Activated T-cell treated with anti-CD3 and anti-CD28 coated beads for 1 hour (primary cell): ENCODE measurements around the gene PKNOX2.

Experiments
- DNase-seq: peaks from one replicate; pipeline ENCODE4 v3.0.0-alpha.2; 2020; ENCODE audit warnings: low read depth

The PKNOX2 gene

DNA sequence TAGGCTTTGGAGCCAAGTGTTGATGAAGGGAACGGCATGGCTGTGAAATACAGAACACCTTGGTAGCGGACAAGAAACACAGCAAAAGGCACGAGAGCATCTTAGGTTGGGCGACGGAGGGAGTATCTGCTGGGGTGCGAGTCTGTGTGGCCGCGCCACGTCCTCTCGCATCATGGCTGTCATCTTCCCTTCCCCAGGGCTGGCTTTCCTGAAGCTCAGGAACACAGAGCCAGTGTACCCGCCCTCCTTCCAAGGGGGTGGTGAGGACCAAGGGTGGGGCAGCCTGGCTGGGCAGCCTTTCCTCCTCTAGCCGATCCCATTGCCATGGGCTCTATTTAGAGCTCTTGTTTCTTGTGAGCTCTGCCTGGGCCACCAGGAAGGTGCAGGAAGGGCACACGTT is 177.1 kb downstream of the PKNOX2 start:
- no peak for DNase-seq

- DNase-seq, result no peak
Measured at GRCh38 chr11:125342281-125342930, 177.9 kb downstream of the PKNOX2 start.

- no peak for DNase-seq
Measured at GRCh38 chr11:125343086-125343717, 178.7 kb downstream of the PKNOX2 start.

DNA sequence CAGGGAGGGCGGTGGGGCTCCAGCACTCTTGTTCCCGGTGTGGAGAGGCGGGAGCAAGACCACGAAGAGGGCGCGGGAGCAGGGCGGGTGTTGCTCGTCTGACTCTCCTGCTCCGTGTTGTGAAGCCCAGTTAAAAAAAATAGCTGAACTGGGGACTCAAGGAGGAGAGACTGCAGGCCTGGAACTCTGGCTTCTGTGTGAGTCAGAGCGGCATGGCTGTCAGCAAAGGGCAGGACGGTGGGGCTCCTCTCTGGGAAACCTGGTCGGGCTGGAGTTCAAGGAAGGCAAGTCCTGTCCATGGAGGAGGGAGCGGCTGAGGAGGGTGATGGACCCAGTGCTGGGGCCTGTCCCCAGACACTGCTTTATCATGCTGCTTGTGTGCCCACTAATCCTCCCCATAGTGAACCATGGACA is 179.2 kb downstream of the PKNOX2 start:
- DNase-seq, result no peak

DNA sequence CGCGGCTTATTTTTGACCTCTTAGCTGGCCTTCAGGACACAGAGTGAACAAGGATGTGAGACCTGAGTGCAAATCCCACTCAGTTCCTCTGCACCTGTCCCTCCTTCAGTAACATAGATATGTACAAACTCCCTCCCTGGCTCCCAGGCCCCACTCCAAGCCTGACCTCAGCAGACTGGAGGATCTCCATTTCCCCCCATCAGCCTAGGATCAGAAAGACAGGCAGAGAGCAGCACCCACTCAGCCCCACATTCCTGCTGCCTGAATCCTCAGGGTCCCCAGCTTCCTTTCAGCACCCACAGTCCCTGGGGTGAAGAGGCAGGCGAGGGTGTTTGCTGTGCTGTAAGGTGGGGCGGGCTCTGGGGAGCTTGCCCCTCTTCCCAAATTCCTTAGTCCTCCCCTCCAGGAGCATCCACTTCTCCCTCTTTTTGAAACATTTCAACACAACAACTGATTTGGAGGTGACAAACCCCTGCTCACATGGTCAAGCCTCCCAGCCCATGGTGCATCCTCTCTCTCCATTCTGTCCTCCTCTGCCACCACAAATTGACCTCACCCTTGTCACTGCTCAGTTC is 180.4 kb downstream of the PKNOX2 start:
- no peak for DNase-seq

GRCh38 chr11:125345421-125346178 is 181.0 kb downstream of the PKNOX2 start:
- DNase-seq, result peak; percentile 22

DNA sequence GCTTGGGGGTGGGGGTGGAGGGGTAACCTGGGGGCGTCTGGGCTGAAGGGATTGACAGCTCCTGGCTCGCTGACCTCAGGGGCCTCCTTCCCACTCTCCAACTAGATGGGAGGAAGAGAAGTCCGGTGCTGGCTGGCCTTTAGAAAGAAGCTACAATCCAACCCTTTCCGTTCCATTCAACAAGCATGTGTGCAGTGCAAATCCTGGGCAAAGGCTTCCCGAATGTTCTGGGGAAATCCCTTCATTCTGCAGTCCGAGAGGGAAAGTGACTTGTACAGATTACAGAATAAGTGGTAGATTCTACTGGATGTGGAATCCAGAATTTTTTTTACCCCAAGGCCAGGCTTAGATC is 181.6 kb downstream of the PKNOX2 start:
- no peak for DNase-seq

GRCh38 chr11:125346565-125347260 is 182.2 kb downstream of the PKNOX2 start:
- DNase-seq, result no peak

GRCh38 chr11:125347261-125347585 is 182.7 kb downstream of the PKNOX2 start:
- no peak for DNase-seq

DNA sequence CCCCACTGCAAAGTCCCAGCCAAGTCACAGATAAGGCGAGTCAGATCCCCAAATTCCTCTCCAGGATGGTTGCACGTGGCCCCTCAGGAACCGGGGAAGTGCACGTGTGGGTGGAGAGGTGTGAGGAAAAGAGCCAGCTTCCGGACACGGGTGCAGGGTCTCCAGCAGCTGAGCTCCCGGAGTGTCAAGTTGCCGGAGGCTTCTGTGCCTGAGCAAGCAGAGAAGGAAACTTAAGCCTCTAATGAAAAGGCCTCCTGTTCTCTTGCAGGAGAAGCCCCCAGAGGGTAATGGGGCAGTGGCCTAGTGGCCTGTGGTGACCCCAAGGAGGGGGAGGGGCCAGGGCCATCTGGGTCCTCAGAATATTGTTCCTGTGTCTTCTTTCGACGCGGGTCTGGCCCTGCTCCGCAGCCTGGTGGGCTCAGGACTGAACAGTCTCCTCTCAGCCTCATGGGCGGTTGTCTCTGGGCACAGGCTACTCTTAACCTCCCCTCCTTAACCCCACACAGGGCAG is 183.6 kb downstream of the PKNOX2 start:
- no peak for DNase-seq

DNA sequence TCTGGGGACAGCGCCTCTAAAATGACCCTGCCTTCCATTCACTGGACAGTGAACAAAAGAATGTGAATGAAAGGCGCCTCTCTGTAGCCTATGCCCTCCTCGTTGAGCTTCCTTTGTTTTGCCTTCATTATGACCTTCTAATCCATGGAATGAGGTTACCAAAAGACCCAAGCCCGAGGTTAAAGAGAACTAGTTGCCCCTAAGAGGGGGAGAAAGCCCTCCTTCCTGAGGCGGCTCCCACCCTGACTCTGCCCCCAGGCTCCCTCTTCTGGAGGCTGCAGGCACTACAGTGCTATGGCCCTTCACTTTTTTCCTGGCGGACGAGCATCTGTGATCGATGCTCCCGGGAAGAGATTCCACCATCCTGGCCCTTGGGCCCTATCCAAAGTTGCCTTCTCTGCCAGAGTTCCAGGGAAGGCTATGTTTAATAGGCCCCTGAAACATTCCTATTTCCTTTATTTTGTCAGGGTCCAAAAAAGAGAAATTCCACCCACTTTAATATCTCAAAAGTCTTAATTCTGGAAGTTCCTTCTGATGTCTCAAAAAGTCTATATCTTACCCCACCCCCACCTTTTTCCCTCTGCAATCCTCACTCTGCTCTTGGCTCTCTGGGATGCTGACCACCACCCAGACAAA is 184.2 kb downstream of the PKNOX2 start:
- DNase-seq, result peak; percentile 38

DNA sequence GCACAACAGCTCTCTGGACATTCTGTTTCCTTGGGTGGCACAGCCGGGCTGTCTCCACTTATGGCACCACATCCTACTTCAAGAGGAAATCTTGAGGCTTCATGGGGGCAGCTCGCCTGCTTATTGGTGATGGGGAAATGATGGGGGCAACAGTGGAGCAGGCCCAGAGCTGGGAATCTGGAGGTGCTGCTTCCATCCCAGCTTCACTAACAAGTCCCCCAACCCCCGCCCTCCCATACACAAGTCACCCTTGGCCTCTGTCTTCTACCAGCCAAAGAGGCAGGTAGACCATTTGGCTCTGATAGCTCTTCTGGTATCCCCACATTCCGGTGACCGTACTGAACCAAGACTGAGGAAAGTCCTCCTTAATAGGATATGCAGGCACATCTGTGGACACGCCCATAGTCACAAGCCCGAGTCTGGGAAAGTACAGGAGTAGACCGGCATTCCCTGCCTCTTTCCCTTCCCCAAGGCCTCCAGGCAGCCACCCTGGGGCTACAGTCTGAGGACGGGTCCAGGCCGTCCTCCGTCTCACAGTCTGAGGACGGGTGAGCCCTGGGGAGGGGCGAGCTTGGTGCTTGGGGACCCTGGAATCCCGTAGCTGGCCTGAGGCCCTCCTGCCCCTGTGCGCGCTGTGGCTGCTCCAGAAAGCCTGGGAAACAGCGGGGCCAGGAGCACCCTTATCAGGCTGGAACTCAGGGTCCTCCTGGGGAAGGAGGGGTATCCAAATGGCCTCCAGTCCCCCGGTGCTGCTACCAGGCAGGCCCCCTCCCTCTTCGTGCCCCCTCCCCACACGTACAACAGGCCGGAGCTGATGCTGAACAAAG is 185.9 kb downstream of the PKNOX2 start:
- DNase-seq, result no peak

DNA sequence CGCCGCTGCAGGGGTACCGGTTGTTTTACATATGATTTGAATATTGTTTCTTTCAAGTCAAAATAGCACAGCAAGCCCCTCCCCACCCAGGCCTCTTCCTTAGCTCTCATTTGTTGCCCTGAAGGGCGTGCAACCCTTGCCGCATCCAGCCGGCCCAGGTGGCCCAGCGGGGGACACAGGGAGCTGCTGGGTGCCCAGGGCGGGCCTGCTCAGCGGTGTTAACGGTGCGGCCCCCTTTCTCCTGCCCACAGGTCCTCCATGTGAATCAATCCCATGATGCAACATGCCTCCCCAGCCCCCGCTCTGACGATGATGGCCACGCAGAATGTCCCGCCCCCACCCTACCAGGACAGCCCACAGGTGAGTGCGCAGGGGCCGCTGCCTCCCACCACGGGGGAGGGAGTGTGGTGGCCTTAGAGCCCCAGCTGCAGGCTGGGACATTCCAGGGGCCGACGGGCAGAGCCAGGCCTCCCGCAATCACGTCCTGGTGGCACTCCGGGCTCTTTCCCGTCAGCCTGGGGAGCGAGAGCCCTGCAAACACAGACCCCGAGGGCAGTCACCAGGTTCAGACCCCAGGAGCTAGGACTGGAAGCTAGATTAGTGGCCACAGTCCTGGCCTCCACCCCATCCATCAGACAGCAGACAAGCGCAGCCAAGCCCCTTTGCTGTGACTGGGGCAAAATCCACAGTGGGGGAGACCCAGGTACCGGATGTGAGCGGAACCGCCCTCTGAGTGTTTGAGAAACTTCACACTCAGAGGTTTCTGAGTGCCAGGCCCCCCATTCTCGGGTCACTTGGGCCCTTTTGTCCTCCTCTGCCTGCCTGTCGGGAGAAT is 186.7 kb downstream of the PKNOX2 start:
- DNase-seq, result no peak

- no peak for DNase-seq
Measured at GRCh38 chr11:125351868-125352250, 187.3 kb downstream of the PKNOX2 start.

DNA sequence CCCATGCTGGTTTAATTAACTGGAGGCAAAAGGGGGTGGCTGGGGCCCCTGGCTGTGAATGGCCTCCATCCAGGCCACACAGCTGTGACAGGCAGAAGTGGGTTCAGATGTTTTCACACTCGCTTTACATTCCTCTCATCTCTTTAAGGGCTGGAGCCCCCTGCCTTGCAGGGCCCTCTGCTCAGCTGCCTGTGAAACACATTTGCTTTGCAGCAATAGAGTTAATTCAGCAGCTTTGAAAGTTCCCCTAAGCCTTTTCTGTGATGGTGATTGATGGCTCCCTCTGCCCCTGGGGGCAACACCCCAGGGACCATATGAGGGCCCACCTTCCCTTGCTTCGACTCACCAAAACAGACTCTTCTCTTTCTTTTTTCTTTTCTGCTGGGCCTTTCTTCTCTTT is 192.2 kb downstream of the PKNOX2 start:
- no peak for DNase-seq

DNA sequence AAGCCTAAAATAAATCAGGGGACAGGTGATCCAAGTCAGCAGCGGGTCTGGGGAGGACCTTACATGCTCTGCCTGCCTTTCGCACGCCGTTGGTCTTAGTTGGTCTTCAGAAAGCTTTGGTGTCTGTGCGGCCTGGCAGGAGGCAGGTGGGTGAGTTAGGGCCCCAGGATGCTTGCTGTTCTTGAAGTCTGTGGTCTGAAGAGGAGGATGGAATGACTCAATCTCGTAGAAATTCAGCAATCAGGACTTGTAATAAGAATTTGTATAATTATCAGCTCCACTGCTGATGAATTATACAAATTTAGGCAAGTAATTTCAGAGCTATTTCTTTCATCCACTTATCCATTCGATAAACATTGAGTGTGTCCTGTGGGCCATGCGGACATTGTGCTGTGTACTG is 193.0 kb downstream of the PKNOX2 start:
- no peak for DNase-seq

GRCh38 chr11:125358254-125358840 is 193.8 kb downstream of the PKNOX2 start:
- DNase-seq, result no peak

GRCh38 chr11:125359130-125359529 is 194.6 kb downstream of the PKNOX2 start:
- no peak for DNase-seq

GRCh38 chr11:125360066-125360465 is 195.5 kb downstream of the PKNOX2 start:
- DNase-seq, result no peak
